GM21576 (cell line): Measurements from ENCODE around the gene RNU1-4.
"Not testable (repeated sequence)": the region's sequence is repeated elsewhere in the genome, so short reads cannot be mapped to it uniquely, and the experiment has no call there.

Source experiments
- ATAC-seq: cut with Tn5 transposase; IDR thresholded peaks from one replicate; pipeline ENCODE4 v1.9.1; 2021; ENCODE audit warnings: mild to moderate bottlenecking, moderate library complexity; ENCODE audit not compliant: unreplicated experiment

RNU1-4 gene

GRCh38 chr1:16764820-16765655 is 24.7 kb downstream of the RNU1-4 start:
- ATAC-seq: not testable (repeated sequence)

- ATAC-seq: not testable (repeated sequence)
These were observed 25.7 kb downstream of the RNU1-4 start for GRCh38 chr1:16765731-16766605.

- not testable (repeated sequence) for ATAC-seq
These were observed 26.5 kb downstream of the RNU1-4 start for GRCh38 chr1:16766689-16767256.

- ATAC-seq: not testable (repeated sequence)
These were observed 29.9 kb downstream of the RNU1-4 start for GRCh38 chr1:16770139-16770759.

GRCh38 chr1:16770896-16771446 is 30.7 kb downstream of the RNU1-4 start:
- ATAC-seq: not testable (repeated sequence)

- ATAC-seq: not testable (repeated sequence)
These were observed 32.2 kb downstream of the RNU1-4 start for GRCh38 chr1:16772275-16773204.

- ATAC-seq: not testable (repeated sequence)
These were observed 32.9 kb downstream of the RNU1-4 start for GRCh38 chr1:16773205-16773596.

GRCh38 chr1:16773723-16774122 is 33.4 kb downstream of the RNU1-4 start:
- not testable (repeated sequence) for ATAC-seq

GRCh38 chr1:16774773-16775172 is 34.5 kb downstream of the RNU1-4 start:
- not testable (repeated sequence) for ATAC-seq

- ATAC-seq: not testable (repeated sequence)
These were observed 35.0 kb downstream of the RNU1-4 start for GRCh38 chr1:16775290-16775689.

GRCh38 chr1:16776248-16776647 is 35.9 kb downstream of the RNU1-4 start:
- ATAC-seq: not testable (repeated sequence)

GRCh38 chr1:16776835-16777234 is 36.5 kb downstream of the RNU1-4 start:
- ATAC-seq: not testable (repeated sequence)

GRCh38 chr1:16777821-16778220 is 37.5 kb downstream of the RNU1-4 start:
- not testable (repeated sequence) for ATAC-seq

GRCh38 chr1:16779525-16779924 is 39.2 kb downstream of the RNU1-4 start:
- ATAC-seq: not testable (repeated sequence)

GRCh38 chr1:16781033-16781432 is 40.7 kb downstream of the RNU1-4 start:
- not testable (repeated sequence) for ATAC-seq

- ATAC-seq: not testable (repeated sequence)
These were observed 41.3 kb downstream of the RNU1-4 start for GRCh38 chr1:16781625-16782024.

- not testable (repeated sequence) for ATAC-seq
These were observed 44.6 kb downstream of the RNU1-4 start for GRCh38 chr1:16784955-16785354.

- ATAC-seq: not testable (repeated sequence)
These were observed 46.0 kb downstream of the RNU1-4 start for GRCh38 chr1:16786362-16786761.

- not testable (repeated sequence) for ATAC-seq
These were observed 46.9 kb downstream of the RNU1-4 start for GRCh38 chr1:16787175-16787574.
